IMR-90 (cell line): ENCODE measurements around the gene PLRG1. TPM values are rescaled to one million over a fixed set of nuclear protein-coding genes. Genes with fewer than 3 reads are reported as not detected.

Experiments used
- ATAC-seq: fragments of 200-7000 bp; cut with Tn5 transposase; 2 replicates; pipeline ENCODE4 v1.9.1; 2020; ENCODE audit warnings: low read depth, mild to moderate bottlenecking, moderate library complexity
- BruUV-seq: library from RNA; stranded (reverse); fragments of 400-500 nt; replicated peaks from 2 replicates; lab custom pipeline; 2021; lab: Mats Ljungman, UMichigan
- CTCF ChIA-PET: fragments of 300-600 bp; formaldehyde crosslinking; extraction: SDS; loops from one replicate; lab custom pipeline; 2021; ENCODE audit warnings: antibody characterized with exemption; lab: Yijun Ruan, JAX
- POLR2A ChIA-PET: fragments of 300-600 bp; sonication (Branson Sonifier 250); formaldehyde crosslinking; loops from one replicate; lab custom pipeline; 2022; ENCODE audit warnings: antibody characterized with exemption; ENCODE audit not compliant: unreplicated experiment; lab: Charles Lee
- DNase-seq: peaks from one replicate; pipeline ENCODE4 v3.0.0; 2013
- H2AFZ ChIP-seq: replicated peaks from 2 replicates; pipeline ENCODE3; 2013; ENCODE audit warnings: low read length, mild to moderate bottlenecking; ENCODE audit not compliant: poor library complexity
- H2AK5ac ChIP-seq: 2 replicates; pipeline ENCODE4 v1.6.1; 2013; ENCODE audit warnings: low read depth, low read length, inconsistent platforms
- H2AK9ac ChIP-seq: replicated peaks from 2 replicates; pipeline ENCODE3; 2013; ENCODE audit warnings: mild to moderate bottlenecking, low read depth, low read length, moderate library complexity; ENCODE audit not compliant: poor library complexity
- H2BK120ac ChIP-seq: 2 replicates; pipeline ENCODE4 v1.6.1; 2013; ENCODE audit warnings: low read depth, low read length, inconsistent platforms
- H2BK15ac ChIP-seq: 3 replicates; pipeline ENCODE4 v1.6.1; 2013; ENCODE audit warnings: low read depth, low read length, inconsistent platforms
- H2BK20ac ChIP-seq: 2 replicates; pipeline ENCODE4 v1.6.1; 2013; ENCODE audit warnings: low read depth, mild to moderate bottlenecking, inconsistent platforms, low read length, moderate library complexity
- H2BK5ac ChIP-seq: 2 replicates; pipeline ENCODE4 v1.6.1; 2013; ENCODE audit warnings: mild to moderate bottlenecking, low read depth, low read length, inconsistent platforms; ENCODE audit not compliant: poor library complexity, severe bottlenecking
- H3K14ac ChIP-seq: replicated peaks from 2 replicates; pipeline ENCODE4 v1.6.1; 2013; ENCODE audit warnings: low read depth, low read length, inconsistent platforms
- H3K18ac ChIP-seq: 2 replicates; pipeline ENCODE4 v1.6.1; 2013; ENCODE audit warnings: low read depth, low read length, control low read depth
- H3K23ac ChIP-seq: 2 replicates; pipeline ENCODE4 v1.6.1; 2013; ENCODE audit warnings: low read depth, low read length, inconsistent platforms
- H3K27ac ChIP-seq: 2 replicates; pipeline ENCODE4 v1.5.1; 2013; ENCODE audit warnings: mild to moderate bottlenecking, control low read depth, low read length; ENCODE audit not compliant: insufficient read depth
- H3K27me3 ChIP-seq: 2 replicates; pipeline ENCODE4 v1.6.1; 2013; ENCODE audit warnings: low read length; ENCODE audit not compliant: control insufficient read depth, insufficient read depth
- H3K36me3 ChIP-seq: 2 replicates; pipeline ENCODE4 v1.6.1; 2013; ENCODE audit warnings: low read length, mixed read lengths; ENCODE audit not compliant: control insufficient read depth, insufficient read depth
- H3K4ac ChIP-seq: 2 replicates; pipeline ENCODE4 v1.6.1; 2013; ENCODE audit warnings: low read depth, low read length, inconsistent platforms
- H3K4me1 ChIP-seq: 2 replicates; pipeline ENCODE4 v1.6.1; 2013; ENCODE audit warnings: low read length, mixed read lengths; ENCODE audit not compliant: control insufficient read depth, insufficient read depth
- H3K4me2 ChIP-seq: 2 replicates; pipeline ENCODE4 v1.6.1; 2013; ENCODE audit warnings: low read depth, mild to moderate bottlenecking, control low read depth, low read length, moderate library complexity
- H3K4me3 ChIP-seq: 2 replicates; pipeline ENCODE4 v1.5.1; 2013; ENCODE audit warnings: low read depth, mild to moderate bottlenecking, control low read depth, low read length, moderate library complexity; ENCODE audit not compliant: insufficient read depth
- H3K56ac ChIP-seq: 2 replicates; pipeline ENCODE4 v1.6.1; 2013; ENCODE audit warnings: low read length, inconsistent platforms; ENCODE audit not compliant: insufficient read depth; ENCODE audit errors: extremely low read depth
- H3K79me1 ChIP-seq, 2 experiments: 2 replicates each; pipeline ENCODE4 v1.6.1; 2013; ENCODE audit warnings: low read length in 2 of 2, inconsistent platforms in 1 of 2, low read depth in 1 of 2
- H3K9ac ChIP-seq: 2 replicates; pipeline ENCODE4 v1.6.1; 2013; ENCODE audit warnings: low read depth, low read length, control low read depth
- H3K9me1 ChIP-seq: 2 replicates; pipeline ENCODE4 v1.6.1; 2013; ENCODE audit warnings: low read length, inconsistent platforms; ENCODE audit not compliant: insufficient read depth
- H3K9me3 ChIP-seq: 2 replicates; pipeline ENCODE4 v1.6.1; 2013; ENCODE audit warnings: low read length; ENCODE audit not compliant: control insufficient read depth, insufficient read depth
- H4K20me1 ChIP-seq: 2 replicates; pipeline ENCODE4 v1.6.1; 2013; ENCODE audit warnings: low read length, inconsistent platforms; ENCODE audit not compliant: insufficient read depth
- H4K5ac ChIP-seq: 2 replicates; pipeline ENCODE4 v1.6.1; 2013; ENCODE audit warnings: mild to moderate bottlenecking, low read depth, low read length, control low read depth
- H4K8ac ChIP-seq, 2 experiments: 2 replicates each; pipeline ENCODE4 v1.6.1; 2013; ENCODE audit warnings: low read depth in 2 of 2, low read length in 2 of 2, control low read depth in 1 of 2, inconsistent platforms in 1 of 2
- H4K91ac ChIP-seq: 2 replicates; pipeline ENCODE4 v1.6.1; 2013; ENCODE audit warnings: low read depth, low read length, inconsistent platforms; ENCODE audit not compliant: insufficient read depth
- BHLHE40 ChIP-seq: fragments of 150-350 bp; IDR thresholded peaks from 2 replicates; pipeline ENCODE4 v1.6.1; 2016; ENCODE audit warnings: mild to moderate bottlenecking, low read depth, low read length
- CEBPB ChIP-seq: IDR thresholded peaks from 2 replicates; pipeline ENCODE4 v1.6.1; 2012; ENCODE audit warnings: low read depth, low read length, improper control_type of control experiment
- CHD1 ChIP-seq: IDR thresholded peaks from 2 replicates; pipeline ENCODE4 v1.6.1; 2012; ENCODE audit warnings: low read depth, low read length, improper control_type of control experiment
- ELK1 ChIP-seq: fragments of 150-350 bp; IDR thresholded peaks from 2 replicates; pipeline ENCODE4 v1.6.1; 2016; ENCODE audit warnings: low read depth, mild to moderate bottlenecking, low read length, moderate library complexity, borderline replicate concordance
- FOS ChIP-seq: fragments of 150-350 bp; IDR thresholded peaks from 2 replicates; pipeline ENCODE4 v1.6.1; 2016; ENCODE audit warnings: low read depth, low read length
- MAFK ChIP-seq: IDR thresholded peaks from 2 replicates; pipeline ENCODE4 v1.6.1; 2012; ENCODE audit warnings: low read depth, low read length, improper control_type of control experiment
- MAZ ChIP-seq: IDR thresholded peaks from 2 replicates; pipeline ENCODE4 v1.6.1; 2012; ENCODE audit warnings: low read depth, mild to moderate bottlenecking, low read length, improper control_type of control experiment, moderate library complexity, borderline replicate concordance
- MXI1 ChIP-seq: IDR thresholded peaks from 2 replicates; pipeline ENCODE4 v1.6.1; 2012; ENCODE audit warnings: low read depth, mild to moderate bottlenecking, low read length, moderate library complexity, borderline replicate concordance
- NFE2L2 ChIP-seq: fragments of 150-350 bp; IDR thresholded peaks from 2 replicates; pipeline ENCODE4 v1.6.1; 2016; ENCODE audit warnings: low read depth, mild to moderate bottlenecking, low read length
- POLR2A ChIP-seq: IDR thresholded peaks from 2 replicates; pipeline ENCODE4 v1.6.1; 2012; ENCODE audit warnings: mild to moderate bottlenecking, low read depth, low read length
- RAD21 ChIP-seq: IDR thresholded peaks from 2 replicates; pipeline ENCODE4 v1.6.1; 2012; ENCODE audit warnings: low read length, improper control_type of control experiment
- RCOR1 ChIP-seq: IDR thresholded peaks from 2 replicates; pipeline ENCODE4 v1.6.1; 2012; ENCODE audit warnings: mild to moderate bottlenecking, low read length, improper control_type of control experiment; ENCODE audit not compliant: insufficient replicate concordance
- RFX5 ChIP-seq: IDR thresholded peaks from 2 replicates; pipeline ENCODE4 v1.8.0; 2012; ENCODE audit warnings: low read depth, mild to moderate bottlenecking, low read length, moderate library complexity
- SMC3 ChIP-seq: fragments of 150-350 bp; IDR thresholded peaks from 2 replicates; pipeline ENCODE4 v1.6.1; 2016; ENCODE audit warnings: low read depth, mild to moderate bottlenecking, antibody characterized with exemption, low read length, moderate library complexity
- USF2 ChIP-seq: fragments of 150-350 bp; IDR thresholded peaks from 2 replicates; pipeline ENCODE4 v1.6.1; 2017; ENCODE audit warnings: mild to moderate bottlenecking, antibody characterized with exemption, low read length, low read depth
- WGBS, 2 experiments: methylation state at CpG; one replicate each; pipeline versions ENCODE4 v1.1.5 to v1.1.7; 2013; ENCODE audit warnings: missing lambda C conversion rate in 2 of 2; ENCODE audit not compliant: insufficient read length in 1 of 2; ENCODE audit errors: extremely low coverage in 2 of 2; 5-methylcytosine and 5-hydroxymethylcytosine counted together
- dilution Hi-C: fragments of 300-500 bp; cut with HindIII; formaldehyde crosslinking; loops from one replicate; pipeline ENCODE4 v1.14.3; 2018; ENCODE audit warnings: low sequenced_read_pairs; ENCODE audit not compliant: unreplicated experiment
- in situ Hi-C: fragments of 300-500 bp; cut with MboI; formaldehyde crosslinking; loops from 3 replicates; pipeline ENCODE4 v1.14.3; 2019; ENCODE audit warnings: low sequenced_read_pairs, inconsistent platforms, mixed read lengths
- intact Hi-C: fragments of 100-400 bp; cut with micrococcal nuclease; formaldehyde crosslinking; loops from 2 replicates; pipeline ENCODE4 v1.10.0; 2022
- polyA plus RNA-seq, 3 experiments: library from polyadenylated mRNA; depleted of rRNA; stranded (reverse); fragments of >200 nt; gene quantifications; 2 replicates each; pipeline ENCODE4 v1.2.3, GENCODE V29; 2012; ENCODE audit warnings: low replicate concordance in 1 of 3
- total RNA-seq: library from RNA; depleted of rRNA; stranded (reverse); fragments of >200 nt; gene quantifications from 2 replicates; pipeline ENCODE4 v1.2.3, GENCODE V29; 2012
- TF ChIP-seq, protein P1 (sequence below): conservative IDR thresholded peaks from 2 replicates; pipeline ENCODE4 v1.5.1; 2012; ENCODE audit warnings: mild to moderate bottlenecking, low read depth, low read length, improper control_type of control experiment

The PLRG1 gene
- total and polyA plus RNA-seq, 2 of the 4 experiments (the other 2 are of a cell fraction): 76.1 to 200 TPM

- H2BK5ac ChIP-seq: no peak overlapping the region
- H2BK120ac ChIP-seq: no peak overlapping the region
- dilution Hi-C loops: no loop called here
- CTCF ChIA-PET: no interaction called here
- no peak overlapping the region for H2AK9ac ChIP-seq
- H3K56ac ChIP-seq: no peak overlapping the region
- H4K5ac ChIP-seq: no peak overlapping the region
- no peaks in the 10 kb centered on the region for H3K79me1 ChIP-seq
- H2AFZ ChIP-seq: no peak overlapping the region
- H3K18ac ChIP-seq: no peak overlapping the region
- H3K9me1 ChIP-seq: no peaks in the 10 kb centered on the region
- no peaks in the 10 kb centered on the region for H3K4me1 ChIP-seq
- H3K36me3 ChIP-seq: no peaks in the 10 kb centered on the region
- TF ChIP-seq MXI1 (no peak), POLR2A (no peak), MAZ (no peak), NFE2L2 (no peak), ELK1 (no peak), CEBPB (no peak), CHD1 (no peak), RCOR1 (no peak), BHLHE40 (no peak), RFX5 (no peak), RAD21 (no peak), SMC3 (no peak), FOS (no peak), USF2 (no peak), MAFK (no peak)
- TF ChIP-seq, protein P1, sequence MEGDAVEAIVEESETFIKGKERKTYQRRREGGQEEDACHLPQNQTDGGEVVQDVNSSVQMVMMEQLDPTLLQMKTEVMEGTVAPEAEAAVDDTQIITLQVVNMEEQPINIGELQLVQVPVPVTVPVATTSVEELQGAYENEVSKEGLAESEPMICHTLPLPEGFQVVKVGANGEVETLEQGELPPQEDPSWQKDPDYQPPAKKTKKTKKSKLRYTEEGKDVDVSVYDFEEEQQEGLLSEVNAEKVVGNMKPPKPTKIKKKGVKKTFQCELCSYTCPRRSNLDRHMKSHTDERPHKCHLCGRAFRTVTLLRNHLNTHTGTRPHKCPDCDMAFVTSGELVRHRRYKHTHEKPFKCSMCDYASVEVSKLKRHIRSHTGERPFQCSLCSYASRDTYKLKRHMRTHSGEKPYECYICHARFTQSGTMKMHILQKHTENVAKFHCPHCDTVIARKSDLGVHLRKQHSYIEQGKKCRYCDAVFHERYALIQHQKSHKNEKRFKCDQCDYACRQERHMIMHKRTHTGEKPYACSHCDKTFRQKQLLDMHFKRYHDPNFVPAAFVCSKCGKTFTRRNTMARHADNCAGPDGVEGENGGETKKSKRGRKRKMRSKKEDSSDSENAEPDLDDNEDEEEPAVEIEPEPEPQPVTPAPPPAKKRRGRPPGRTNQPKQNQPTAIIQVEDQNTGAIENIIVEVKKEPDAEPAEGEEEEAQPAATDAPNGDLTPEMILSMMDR: no peak
- no peak overlapping the region for H2AK5ac ChIP-seq
- peaks cover 33% of the 10 kb centered on the region for H3K27me3 ChIP-seq
- DNase-seq (no peak), ATAC-seq (no peak)
- no peak overlapping the region for H3K27ac ChIP-seq
- no peak overlapping the region for H3K23ac ChIP-seq
- H3K4me2 ChIP-seq: no peak overlapping the region
- H2BK15ac ChIP-seq: no peak overlapping the region
- POLR2A ChIA-PET: no interaction called here
- H4K20me1 ChIP-seq: no peaks in the 10 kb centered on the region
- H3K9me3 ChIP-seq: no peaks in the 10 kb centered on the region
- H3K14ac ChIP-seq: no peak overlapping the region
- in situ Hi-C loops: no loop called here
- no peak overlapping the region for H3K9ac ChIP-seq
- intact Hi-C loops: no loop called here
- WGBS, 2 experiments: 42% methylated on average over 37 of the region's 56 CpGs; no CpG with 5 or more reads in 1 of the 2 experiments
- no peak overlapping the region for H4K8ac ChIP-seq
- H4K91ac ChIP-seq: no peak overlapping the region
- BruUV-seq: no TSS peak
- H2BK20ac ChIP-seq: no peak overlapping the region
- H3K4ac ChIP-seq: no peak overlapping the region
- no peak overlapping the region for H3K4me3 ChIP-seq
These were observed 60.5 kb downstream of the PLRG1 start for GRCh38 chr4:154489558-154490233.
